ENCODE data around the gene ASTL. TPM values are rescaled to one million over a fixed set of nuclear protein-coding genes. Genes with fewer than 3 reads are reported as not detected.
A peak's percentile ranks its signal among the peaks of the same experiment; 100 is the strongest.

ASTL gene
- total RNA-seq, 2 experiments from 2014 or later, result 0.49 TPM; not detected in 1

GRCh38 chr2:96117701-96118588 lies 20.4 kb downstream of the ASTL start:
- ChIA-PET POLR2A (interaction anchor here (0.6 kb wide), 1 partner anchor 35 kb away, joined by 4 read pairs; no protein-coding TSS in a partner anchor), CTCF (ENCODE audit: unreplicated experiment) (interaction anchor here (0.6 to 1.2 kb wide), 2 partner anchors 21 to 126 kb away, joined by 3 to 4 read pairs; no protein-coding TSS in a partner anchor)
- DNase-seq (ENCODE audit: low spot score), result peak; percentile 33
- Histone ChIP-seq H3K4me3 (ENCODE audit: low read depth, low read length, poor library complexity, severe bottlenecking) (peak overlapping the region; percentile 70), H3K79me2 (ENCODE audit: insufficient read depth, low read depth, low read length) (no peaks in the 10 kb centered on the region), H3K27ac (ENCODE audit: low read depth, low read length, poor library complexity, severe bottlenecking) (no peak overlapping the region), H3K36me3 (ENCODE audit: insufficient read depth, low read length) (no peaks in the 10 kb centered on the region), H3K4me1 (ENCODE audit: insufficient read depth, low read length, poor library complexity, severe bottlenecking) (peaks cover 18% of the 10 kb centered on the region), H4K20me1 (ENCODE audit: insufficient read depth, low read length) (no peaks in the 10 kb centered on the region), H3K4me2 (ENCODE audit: low read length) (peak overlapping the region; percentile 79), H2AFZ (ENCODE audit: low read length) (no peak overlapping the region; the same call in 1 of the 2 replicates), H3K9me2 (ENCODE audit: insufficient read depth, low read length) (no peaks in the 10 kb centered on the region), H3K9me3 (ENCODE audit: low read length) (no peaks in the 10 kb centered on the region)
- intact Hi-C loops (cut with micrococcal nuclease; ENCODE audit: unreplicated experiment), result loop anchor here (2.0 kb wide), 1 partner anchor 125 kb away; no protein-coding TSS in a partner anchor
- TF ChIP-seq EZH2phosphoT487 (IDR thresholded peaks at IDR 0.05; ENCODE audit: borderline replicate concordance, low read depth, low read length), result no peak
- TF ChIP-seq CTCF (conservative IDR thresholded peaks at IDR 0.05; ENCODE audit: low read length), result peak; percentile 62
- BruUV-seq (replicated peaks), result no TSS peak

- DNase-seq (ENCODE audit: low spot score), result peak; percentile 70
- H3K4me2 ChIP-seq (ENCODE audit: low read length), result peak overlapping the region; percentile 79
- H3K79me2 ChIP-seq (ENCODE audit: insufficient read depth, low read depth, low read length), result no peaks in the 10 kb centered on the region
- H3K4me3 ChIP-seq (ENCODE audit: low read depth, low read length, poor library complexity, severe bottlenecking), result peak overlapping the region; percentile 70
- no peaks in the 10 kb centered on the region for H3K9me2 ChIP-seq (ENCODE audit: insufficient read depth, low read length)
- intact Hi-C loops (cut with micrococcal nuclease; ENCODE audit: unreplicated experiment), result loop anchor here (2.0 kb wide), 1 partner anchor 124 kb away; no protein-coding TSS in a partner anchor
- H2AFZ ChIP-seq (ENCODE audit: low read length), result peak overlapping the region; percentile 67
- H3K4me1 ChIP-seq (ENCODE audit: insufficient read depth, low read length, poor library complexity, severe bottlenecking), result peaks cover 18% of the 10 kb centered on the region
- TF ChIP-seq CTCF (conservative IDR thresholded peaks at IDR 0.05; ENCODE audit: low read length) (peak; percentile 84), EZH2phosphoT487 (IDR thresholded peaks at IDR 0.05; ENCODE audit: borderline replicate concordance, low read depth, low read length) (no peak)
- BruUV-seq (replicated peaks), result no TSS peak
- POLR2A ChIA-PET, result no interaction called here
- CTCF ChIA-PET (ENCODE audit: unreplicated experiment), result interaction anchor here (1.2 kb wide), 1 partner anchor 125 kb away, joined by 4 read pairs; no protein-coding TSS in a partner anchor
- H4K20me1 ChIP-seq (ENCODE audit: insufficient read depth, low read length), result no peaks in the 10 kb centered on the region
- H3K9me3 ChIP-seq (ENCODE audit: low read length), result no peaks in the 10 kb centered on the region
- H3K27ac ChIP-seq (ENCODE audit: low read depth, low read length, poor library complexity, severe bottlenecking), result no peak overlapping the region
- H3K36me3 ChIP-seq (ENCODE audit: insufficient read depth, low read length), result no peaks in the 10 kb centered on the region
These were observed 21.3 kb downstream of the ASTL start for GRCh38 chr2:96116879-96117533.
